Lower leg skin (tissue), 4 donors: ENCODE data around the gene DOCK9. TPM values are rescaled to one million over a fixed set of nuclear protein-coding genes. Genes with fewer than 3 reads are reported as not detected.

Experiments
- DNase-seq, 2 donors: peaks; one replicate each; pipeline ENCODE4 v3.0.0-alpha.2; 2019; ENCODE audit warnings: low spot score in 2 of 2
- H3K4me3 ChIP-seq: fragments of 200-600 bp; sonication (generic); 2 replicates; pipeline ENCODE4 v1.5.1; 2017; ENCODE audit warnings: mild to moderate bottlenecking, low read depth; ENCODE audit not compliant: poor library complexity, severe bottlenecking
- CTCF ChIP-seq, 3 donors: fragments of 450-650 bp; IDR thresholded peaks; one replicate each; pipeline ENCODE4 v1.5.1; 2016; ENCODE audit warnings: antibody characterized with exemption in 3 of 3, mild to moderate bottlenecking in 3 of 3, moderate library complexity in 2 of 3
- POLR2A ChIP-seq, 2 donors: fragments of 450-650 bp; IDR thresholded peaks; one replicate each; pipeline ENCODE4 v1.6.1; 2016 to 2017; ENCODE audit warnings: antibody characterized with exemption in 2 of 2, mild to moderate bottlenecking in 1 of 2, moderate library complexity in 1 of 2
- WGBS, 2 donors: methylation state at CpG; one replicate each; pipeline ENCODE4 v1.1.5; 2018; 5-methylcytosine and 5-hydroxymethylcytosine counted together
- intact Hi-C: fragments of 100-400 bp; cut with DNase I; formaldehyde crosslinking; loops from one replicate; pipeline ENCODE4 v1.15.0; 2023; ENCODE audit warnings: low total_unique reads
- total RNA-seq, 4 donors: library from RNA; depleted of rRNA; stranded (reverse); fragments of >200 nt; gene quantifications; one replicate each; pipeline ENCODE4 v1.1.0, GENCODE V29; 2016

The DOCK9 gene
- total RNA-seq, 4 donors from 2014 or later = 189 to 292 (median 271) TPM

DNA sequence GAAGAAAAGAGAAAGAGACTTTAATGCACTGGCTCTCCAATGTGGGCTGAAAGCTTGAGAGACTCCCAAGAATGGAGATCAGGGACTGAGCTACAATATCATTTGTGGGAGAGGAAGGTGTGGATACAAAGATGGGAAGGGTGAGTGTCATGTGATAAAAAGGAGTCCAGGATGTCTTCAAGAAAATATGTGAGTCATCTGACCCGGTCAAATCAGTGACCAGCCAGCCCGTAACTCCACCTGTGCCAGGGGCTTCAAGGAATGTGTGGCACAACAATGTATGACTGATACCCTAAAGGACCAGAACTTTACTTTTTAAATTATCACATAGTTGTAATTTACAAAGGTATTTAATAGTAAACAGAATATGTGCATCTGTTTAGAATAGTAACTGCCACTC, 97.2 kb downstream of the DOCK9 start:
- intact Hi-C loops = no loop called here
- 86 to 98% methylated on average over 2 of the region's 2 CpGs for WGBS, 2 donors
- TF ChIP-seq POLR2A (IDR thresholded peaks at IDR 0.05) (no peak), CTCF (IDR thresholded peaks at IDR 0.05) (no peak)
- no peak overlapping the region for H3K4me3 ChIP-seq
- DNase-seq = no peak

GRCh38 chr13:98879957-98880356, 97.9 kb downstream of the DOCK9 start:
- intact Hi-C loops = no loop called here
- TF ChIP-seq CTCF (IDR thresholded peaks at IDR 0.05) = no peak
- TF ChIP-seq POLR2A (IDR thresholded peaks at IDR 0.05) = no peak
- H3K4me3 ChIP-seq = no peak overlapping the region
- DNase-seq = no peak
- WGBS, 2 donors = 67 to 69% methylated on average over 6 of the region's 6 CpGs

- TF ChIP-seq POLR2A (IDR thresholded peaks at IDR 0.05) = no peak
- no peak for TF ChIP-seq CTCF (IDR thresholded peaks at IDR 0.05)
- intact Hi-C loops = no loop called here
- H3K4me3 ChIP-seq = no peak overlapping the region
- DNase-seq = no peak
- WGBS, 2 donors = 74 to 75% methylated on average over 4 of the region's 4 CpGs
Measured at GRCh38 chr13:98879127-98879520, 98.7 kb downstream of the DOCK9 start.

GRCh38 chr13:98878486-98879126, 99.3 kb downstream of the DOCK9 start:
- no peak for TF ChIP-seq POLR2A (IDR thresholded peaks at IDR 0.05)
- TF ChIP-seq CTCF (IDR thresholded peaks at IDR 0.05) = no peak
- DNase-seq = no peak
- WGBS, 2 donors = 46 to 48% methylated on average over 5 of the region's 5 CpGs
- no peak overlapping the region for H3K4me3 ChIP-seq
- intact Hi-C loops = no loop called here

DNA sequence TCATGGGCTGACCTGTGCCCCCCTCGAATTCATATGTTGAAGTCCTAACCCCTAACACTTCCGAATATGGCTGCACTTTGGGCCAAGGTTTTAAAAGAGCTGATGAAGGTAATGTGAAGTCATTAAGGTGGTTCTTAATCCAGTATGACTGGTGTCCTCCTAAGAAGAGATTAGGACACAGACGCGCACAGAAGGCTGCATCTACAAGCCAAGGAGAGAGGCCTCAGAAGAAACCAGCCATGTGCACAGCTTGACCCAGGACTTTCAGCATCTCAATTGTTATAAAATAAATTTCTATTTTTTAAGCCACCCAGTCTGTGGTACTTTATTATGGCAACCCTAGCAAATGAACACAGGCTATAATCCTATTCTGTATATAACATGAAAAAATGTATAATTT, 99.9 kb downstream of the DOCK9 start:
- no peak overlapping the region for H3K4me3 ChIP-seq
- intact Hi-C loops = no loop called here
- 95 to 96% methylated on average over 4 of the region's 4 CpGs for WGBS, 2 donors
- DNase-seq = no peak
- TF ChIP-seq CTCF (IDR thresholded peaks at IDR 0.05) (no peak), POLR2A (IDR thresholded peaks at IDR 0.05) (no peak)

DNA sequence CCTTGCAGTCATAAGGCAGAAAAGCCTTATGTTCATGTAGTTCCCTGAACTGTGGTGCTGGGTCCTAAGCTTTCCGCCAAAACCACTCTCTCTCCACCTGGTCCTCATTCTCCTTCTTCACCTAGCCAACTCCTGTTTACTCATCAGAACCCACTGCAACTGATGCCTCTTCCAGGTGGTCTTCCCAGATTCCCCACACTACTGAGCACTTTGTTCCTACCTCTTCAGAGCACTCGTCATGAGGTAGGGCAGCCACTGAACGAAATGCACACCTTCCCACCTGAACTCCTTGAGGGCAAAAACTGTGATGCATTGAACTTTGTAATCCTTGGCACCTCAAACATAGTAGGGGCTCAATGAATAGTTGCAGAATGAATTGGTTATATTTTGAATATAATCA, 100.4 kb downstream of the DOCK9 start:
- intact Hi-C loops = no loop called here
- DNase-seq = no peak
- 93 to 96% methylated on average over 3 of the region's 3 CpGs for WGBS, 2 donors
- TF ChIP-seq POLR2A (IDR thresholded peaks at IDR 0.05) (no peak), CTCF (IDR thresholded peaks at IDR 0.05) (no peak)
- H3K4me3 ChIP-seq = no peak overlapping the region
